ENCODE results near the gene KDM3A. TPM values are rescaled to one million over a fixed set of nuclear protein-coding genes. Genes with fewer than 3 reads are reported as not detected.

Gene KDM3A
- 18.1 to 47.5 TPM (median 26.4 TPM) in 5 replicates for total RNA-seq (2022; extraction: Qiagen RNA extraction; ENCODE audit: low read depth)

GRCh38 chr2:86440631-86441391 is at the start of gene KDM3A:
KDM3A (plus strand) TSS chr2:86441371; CDS start chr2:86442048, 677 bp downstream.

Other genes with a start within 250 kb of the KDM3A start
- gene IMMT, start 245.9 kb upstream of the KDM3A start, total RNA-seq (2022; extraction: Qiagen RNA extraction; ENCODE audit: low read depth) = 103 to 122 TPM (median 112 TPM) in 5 replicates
- gene MRPL35, start 241.9 kb upstream of the KDM3A start, total RNA-seq (2022; extraction: Qiagen RNA extraction; ENCODE audit: low read depth) = 66.3 to 103 TPM (median 70.9 TPM) in 5 replicates
- gene REEP1, start 103.7 kb upstream of the KDM3A start, total RNA-seq (2022; extraction: Qiagen RNA extraction; ENCODE audit: low read depth) = 0.68 to 1.3 TPM (median 1.0 TPM) in 5 replicates
- 117 to 144 TPM (median 126 TPM) in 5 replicates for gene CHMP3, start 122.1 kb downstream of the KDM3A start, total RNA-seq (2022; extraction: Qiagen RNA extraction; ENCODE audit: low read depth)
- gene RNF103, start 182.5 kb downstream of the KDM3A start, total RNA-seq (2022; extraction: Qiagen RNA extraction; ENCODE audit: low read depth) = 41.1 to 54.6 TPM (median 51.9 TPM) in 5 replicates

All from A549 treated with ZK216348 at 1 μM for 4 hours (cell line).